ENCODE measurements around the gene FNIP1.

DNA sequence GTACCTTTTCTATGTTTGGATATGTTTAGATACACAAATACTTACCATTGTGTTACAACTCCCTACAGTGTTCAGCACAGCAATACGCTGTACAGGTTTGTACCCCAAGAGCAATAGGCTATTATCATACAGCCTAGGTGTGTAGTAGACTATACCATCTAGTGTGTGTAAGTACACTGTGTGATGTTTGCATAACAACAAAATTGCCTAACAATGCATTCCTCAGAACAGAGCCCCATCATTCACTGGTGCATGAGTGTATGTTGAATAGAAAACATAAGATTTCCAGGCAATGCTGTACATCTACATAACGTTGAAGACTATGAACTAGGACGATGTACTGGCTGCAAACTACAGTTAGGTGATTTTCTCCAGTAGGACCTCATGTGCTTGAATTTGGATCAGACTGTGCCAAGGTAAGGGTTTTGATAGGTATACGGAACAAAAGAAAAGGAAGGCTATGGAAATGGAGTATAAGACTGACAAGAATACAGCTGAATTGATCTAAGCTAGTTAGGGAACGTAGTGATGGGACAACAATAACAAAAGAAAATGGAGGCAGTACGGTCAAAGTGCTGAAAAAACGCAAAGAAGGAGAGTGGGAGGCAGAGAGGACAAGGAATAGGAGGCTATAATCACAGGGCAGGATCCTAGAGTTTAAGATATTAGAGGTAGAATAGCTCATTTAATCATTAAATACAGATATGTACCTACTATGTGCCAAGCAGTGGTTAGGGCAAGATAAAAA, 46.9 kb downstream of the FNIP1 start:
- no peak for TF ChIP-seq POLR2AphosphoS5 (IDR thresholded peaks at IDR 0.05; ENCODE audit: low read depth, low read length)
- TF ChIP-seq YY1 (IDR thresholded peaks at IDR 0.05; ENCODE audit: low read depth, low read length): no peak
- TF ChIP-seq, protein P1, sequence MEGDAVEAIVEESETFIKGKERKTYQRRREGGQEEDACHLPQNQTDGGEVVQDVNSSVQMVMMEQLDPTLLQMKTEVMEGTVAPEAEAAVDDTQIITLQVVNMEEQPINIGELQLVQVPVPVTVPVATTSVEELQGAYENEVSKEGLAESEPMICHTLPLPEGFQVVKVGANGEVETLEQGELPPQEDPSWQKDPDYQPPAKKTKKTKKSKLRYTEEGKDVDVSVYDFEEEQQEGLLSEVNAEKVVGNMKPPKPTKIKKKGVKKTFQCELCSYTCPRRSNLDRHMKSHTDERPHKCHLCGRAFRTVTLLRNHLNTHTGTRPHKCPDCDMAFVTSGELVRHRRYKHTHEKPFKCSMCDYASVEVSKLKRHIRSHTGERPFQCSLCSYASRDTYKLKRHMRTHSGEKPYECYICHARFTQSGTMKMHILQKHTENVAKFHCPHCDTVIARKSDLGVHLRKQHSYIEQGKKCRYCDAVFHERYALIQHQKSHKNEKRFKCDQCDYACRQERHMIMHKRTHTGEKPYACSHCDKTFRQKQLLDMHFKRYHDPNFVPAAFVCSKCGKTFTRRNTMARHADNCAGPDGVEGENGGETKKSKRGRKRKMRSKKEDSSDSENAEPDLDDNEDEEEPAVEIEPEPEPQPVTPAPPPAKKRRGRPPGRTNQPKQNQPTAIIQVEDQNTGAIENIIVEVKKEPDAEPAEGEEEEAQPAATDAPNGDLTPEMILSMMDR (IDR thresholded peaks at IDR 0.05; ENCODE audit: control extremely low read depth in 1 of 3, insufficient read depth in 1 of 3, low read depth in 1 of 3, low read length in 3 of 3): no peak
- no peak for TF ChIP-seq EZH2 (IDR thresholded peaks at IDR 0.05; ENCODE audit: low read depth, low read length, severe bottlenecking)
- TF ChIP-seq SIX5 (IDR thresholded peaks at IDR 0.05; ENCODE audit: low read depth, low read length): no peak
- no peak for TF ChIP-seq SRF (IDR thresholded peaks at IDR 0.05; ENCODE audit: low read depth, low read length)
- no peak for TF ChIP-seq JUND (IDR thresholded peaks at IDR 0.05; ENCODE audit: low read length)
- no peak for TF ChIP-seq RAD21 (IDR thresholded peaks at IDR 0.05 in 1 of 2, conservative IDR thresholded peaks at IDR 0.05 in 1 of 2; ENCODE audit: low read depth in 2 of 2, low read length in 2 of 2)
- TF ChIP-seq BACH1 (IDR thresholded peaks at IDR 0.05; ENCODE audit: low read length): no peak
- TF ChIP-seq POLR2A (IDR thresholded peaks at IDR 0.05; ENCODE audit: control extremely low read depth in 1 of 2, low read depth in 2 of 2, low read length in 2 of 2): no peak
- no peak for TF ChIP-seq CHD2 (IDR thresholded peaks at IDR 0.05; ENCODE audit: low read length)
